GM19463 (cell line): ENCODE data around the gene LRCH3.
"Not testable (repeated sequence)": the region's sequence is repeated elsewhere in the genome, so short reads cannot be mapped to it uniquely, and the experiment has no call there.

Source experiments
- ATAC-seq: cut with Tn5 transposase; IDR thresholded peaks from one replicate; pipeline ENCODE4 v1.9.1; 2021; ENCODE audit warnings: mild to moderate bottlenecking, moderate library complexity; ENCODE audit not compliant: unreplicated experiment

The LRCH3 gene

GRCh38 chr3:197921429-197922275 is 130.6 kb downstream of the LRCH3 start:
- ATAC-seq, result not testable (repeated sequence)

GRCh38 chr3:197926418-197926817 is 135.4 kb downstream of the LRCH3 start:
- ATAC-seq, result no peak

GRCh38 chr3:197927578-197927977 is 136.5 kb downstream of the LRCH3 start:
- not testable (repeated sequence) for ATAC-seq

- no peak for ATAC-seq
Observed at GRCh38 chr3:197936819-197937384, 145.8 kb downstream of the LRCH3 start.
